ENCODE results near the gene TPT1.

TPT1 gene

DNA sequence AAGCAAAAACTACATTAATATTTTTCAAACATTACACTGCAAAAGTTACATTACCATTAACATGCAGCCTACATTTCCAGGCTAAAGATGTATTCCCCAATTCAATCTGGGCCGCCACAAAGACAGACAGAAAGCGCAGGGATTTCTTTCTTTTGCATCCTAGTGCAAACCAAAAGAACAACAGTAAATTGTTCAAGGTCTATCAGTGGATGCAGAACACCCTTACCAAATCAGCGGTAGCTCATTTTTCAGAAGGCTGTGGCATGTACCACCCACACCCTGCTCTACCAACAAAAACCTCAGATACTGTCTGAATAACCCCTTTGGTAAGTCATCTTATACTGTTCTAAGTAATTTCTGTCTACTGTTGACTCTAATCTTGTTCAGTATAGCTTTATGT, 3.6 kb downstream of the TPT1 start:
- in situ Hi-C loops (cut with HindIII; ENCODE audit: low pct_unique_long_range_greater_than_20kb, low sequenced_read_pairs) = no loop called here
- no peak for DNase-seq (ENCODE audit: low read depth in 1 of 2, low spot score in 1 of 2)
- no peak for TF ChIP-seq JUND (IDR thresholded peaks at IDR 0.05; ENCODE audit: low read depth)

DNA sequence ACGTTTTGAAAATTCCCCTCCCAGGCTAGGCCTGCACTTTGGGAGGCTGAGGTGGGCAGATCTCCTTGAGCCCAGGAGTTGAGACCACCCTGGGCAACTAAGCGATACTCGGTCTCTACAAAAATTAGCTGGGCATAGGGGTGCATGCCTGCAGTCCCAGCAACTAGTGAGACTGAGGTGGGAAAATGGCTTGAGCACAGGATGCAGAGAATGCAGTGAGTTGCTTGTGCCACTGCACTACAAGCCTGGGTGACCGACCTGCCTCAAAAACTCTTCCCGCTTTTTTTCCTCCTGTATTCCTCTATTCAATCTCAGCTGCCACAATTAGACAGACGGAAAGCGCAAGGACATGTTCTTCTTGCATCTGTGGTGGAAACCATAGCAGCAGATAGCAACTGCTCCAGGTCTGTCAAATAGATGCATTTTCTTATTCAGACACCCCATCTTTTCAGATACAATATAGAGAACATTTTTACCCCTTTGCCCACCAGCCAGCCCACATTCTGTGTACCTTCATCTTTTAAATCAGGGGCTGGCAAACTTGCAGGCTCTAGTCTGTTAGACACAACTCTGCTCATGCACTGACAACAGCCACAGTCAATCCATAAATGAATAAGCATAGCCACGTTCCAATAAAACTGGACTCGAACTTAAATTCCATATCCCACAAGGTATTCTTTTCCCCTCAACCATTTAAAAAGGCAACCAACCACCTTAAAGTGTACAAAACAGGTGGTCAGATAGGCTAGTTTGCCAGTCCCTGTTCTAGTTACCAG, 4.8 kb downstream of the TPT1 start:
- in situ Hi-C loops (cut with HindIII; ENCODE audit: low pct_unique_long_range_greater_than_20kb, low sequenced_read_pairs) = no loop called here
- no peak for TF ChIP-seq JUND (IDR thresholded peaks at IDR 0.05; ENCODE audit: low read depth)
- DNase-seq (ENCODE audit: low read depth in 1 of 2, low spot score in 1 of 2) = no peak

DNA sequence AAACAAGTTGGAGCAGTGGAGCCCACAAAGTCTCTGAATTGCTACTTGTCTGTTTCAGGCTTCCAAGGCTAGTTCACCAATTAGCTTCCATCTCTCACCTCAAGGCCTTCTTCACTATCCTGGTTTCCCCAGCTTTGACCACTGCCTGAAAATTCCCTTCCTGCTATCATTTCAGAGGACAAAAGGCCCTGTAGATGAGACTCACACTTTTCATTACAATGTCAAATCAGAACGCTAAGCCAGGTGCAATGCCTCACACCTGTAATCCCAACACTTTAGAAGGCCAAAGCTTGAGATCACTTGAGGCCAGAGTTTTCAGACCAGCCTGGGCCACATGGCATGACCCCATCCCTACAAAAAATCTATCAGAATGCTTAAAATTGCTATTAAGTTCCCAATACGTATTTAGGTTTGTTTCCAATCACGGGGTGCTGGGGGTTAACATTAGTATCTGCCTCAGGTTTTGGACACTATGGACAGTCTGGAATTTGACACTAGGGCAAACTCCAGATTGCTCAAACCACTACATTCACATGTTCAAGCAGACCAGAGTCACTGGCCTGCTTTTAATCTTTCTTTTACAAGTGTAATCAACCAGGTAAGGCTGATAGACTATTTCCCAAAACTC, 5.5 kb downstream of the TPT1 start:
- no peak for TF ChIP-seq JUND (IDR thresholded peaks at IDR 0.05; ENCODE audit: low read depth)
- no peak for DNase-seq (ENCODE audit: low read depth in 1 of 2, low spot score in 1 of 2)
- in situ Hi-C loops (cut with HindIII; ENCODE audit: low pct_unique_long_range_greater_than_20kb, low sequenced_read_pairs) = no loop called here

DNA sequence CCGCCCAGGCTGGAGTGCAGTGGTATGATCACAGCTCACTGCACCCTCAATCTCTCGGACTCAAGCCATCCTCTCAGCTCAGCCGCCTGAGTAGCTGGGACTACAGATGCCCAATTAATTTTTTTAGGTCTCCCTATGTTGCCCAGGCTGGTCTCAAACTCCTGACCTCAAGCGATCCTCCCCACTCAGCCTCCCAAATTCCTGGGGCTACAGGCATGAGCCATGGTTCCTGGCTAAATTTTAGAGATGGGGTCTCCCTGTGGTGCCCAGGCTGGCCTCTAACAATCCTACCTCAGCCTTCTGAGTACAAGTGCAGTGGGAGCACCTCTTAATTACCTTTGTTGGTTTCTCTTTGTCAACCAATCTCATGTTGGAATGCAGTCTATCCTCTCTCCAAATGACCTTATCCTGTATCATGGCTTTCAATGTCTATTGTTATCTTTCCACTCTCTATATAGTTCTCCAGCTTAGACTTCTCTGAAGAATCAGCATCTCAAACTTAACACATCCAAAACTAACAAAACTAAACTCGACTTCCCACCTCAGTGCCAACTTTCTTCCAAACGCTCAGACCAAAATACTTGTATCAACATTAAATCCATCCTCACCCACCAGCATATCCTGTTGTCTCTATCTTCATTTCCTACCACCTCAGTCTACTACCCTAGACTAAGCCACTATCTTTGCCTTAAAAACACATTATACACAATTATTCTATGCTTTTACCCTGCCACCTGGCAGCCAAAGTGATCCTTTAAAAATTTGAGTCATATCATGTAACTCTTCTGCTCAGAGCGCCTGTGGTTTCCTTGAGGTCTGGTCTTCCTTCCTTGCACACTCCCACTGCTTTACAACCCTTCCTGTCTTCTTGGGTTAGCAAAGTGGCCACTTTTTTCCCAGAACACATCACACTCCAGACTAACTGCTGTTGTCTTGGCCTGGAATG, 6.7 kb downstream of the TPT1 start:
- no peak for TF ChIP-seq JUND (IDR thresholded peaks at IDR 0.05; ENCODE audit: low read depth)
- in situ Hi-C loops (cut with HindIII; ENCODE audit: low pct_unique_long_range_greater_than_20kb, low sequenced_read_pairs) = no loop called here
- DNase-seq (ENCODE audit: low read depth in 1 of 2, low spot score in 1 of 2) = no peak

DNA sequence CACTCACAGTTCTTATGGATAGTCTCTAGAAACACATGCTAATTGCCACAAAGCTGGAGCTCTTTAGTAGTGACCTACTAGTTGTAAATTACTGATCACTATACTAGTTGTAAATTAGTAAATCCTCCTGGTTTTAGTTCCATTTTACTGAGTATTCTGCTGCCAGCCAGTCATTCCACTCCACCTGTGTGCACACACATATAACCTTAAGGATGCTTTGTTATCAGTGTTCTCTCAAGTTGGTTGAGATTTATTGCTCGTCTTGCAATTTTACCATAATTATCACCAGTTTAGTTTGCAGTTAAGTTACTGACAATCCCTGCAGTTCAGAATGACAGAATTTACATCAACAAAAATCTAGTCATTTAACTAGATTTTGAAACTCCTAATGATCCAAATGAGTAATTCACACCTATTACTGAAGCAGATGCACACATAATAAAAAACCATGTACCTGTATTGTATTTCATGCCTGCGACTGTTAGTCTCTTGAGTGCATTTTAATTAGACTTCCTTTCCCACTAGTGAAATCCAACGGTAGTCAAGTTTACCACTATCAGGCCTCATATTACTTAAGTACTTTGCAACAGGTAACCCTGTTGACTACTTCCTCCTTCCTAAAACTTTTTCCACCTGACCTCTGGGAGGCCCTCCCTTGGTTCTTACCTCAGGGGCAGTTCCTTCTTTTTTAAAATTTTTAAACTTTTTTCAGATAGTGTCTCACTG, 7.6 kb downstream of the TPT1 start:
- in situ Hi-C loops (cut with HindIII; ENCODE audit: low pct_unique_long_range_greater_than_20kb, low sequenced_read_pairs) = no loop called here
- DNase-seq (ENCODE audit: low read depth in 1 of 2, low spot score in 1 of 2) = no peak
- TF ChIP-seq JUND (IDR thresholded peaks at IDR 0.05; ENCODE audit: low read depth) = no peak

DNA sequence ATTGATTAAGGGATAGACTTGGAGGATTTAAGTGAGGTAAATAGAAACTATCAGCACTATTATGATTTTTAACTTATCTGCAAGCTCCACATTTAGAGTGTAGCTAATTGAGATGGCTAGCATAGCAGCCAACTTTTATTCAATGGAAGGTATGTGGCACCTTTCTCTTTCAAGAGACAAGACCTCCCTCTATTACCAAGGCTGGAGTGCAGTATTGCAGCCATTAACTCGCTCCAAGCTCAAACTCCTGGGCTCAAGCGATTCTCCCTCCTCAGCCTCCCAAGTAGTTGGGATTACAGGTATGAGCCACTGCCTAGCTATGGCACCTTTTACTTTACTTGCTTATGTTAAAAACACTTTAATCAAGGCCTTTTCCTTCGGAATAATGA, 8.2 kb downstream of the TPT1 start:
- in situ Hi-C loops (cut with HindIII; ENCODE audit: low pct_unique_long_range_greater_than_20kb, low sequenced_read_pairs) = no loop called here
- TF ChIP-seq JUND (IDR thresholded peaks at IDR 0.05; ENCODE audit: low read depth) = no peak
- DNase-seq (ENCODE audit: low read depth in 1 of 2, low spot score in 1 of 2) = no peak

DNA sequence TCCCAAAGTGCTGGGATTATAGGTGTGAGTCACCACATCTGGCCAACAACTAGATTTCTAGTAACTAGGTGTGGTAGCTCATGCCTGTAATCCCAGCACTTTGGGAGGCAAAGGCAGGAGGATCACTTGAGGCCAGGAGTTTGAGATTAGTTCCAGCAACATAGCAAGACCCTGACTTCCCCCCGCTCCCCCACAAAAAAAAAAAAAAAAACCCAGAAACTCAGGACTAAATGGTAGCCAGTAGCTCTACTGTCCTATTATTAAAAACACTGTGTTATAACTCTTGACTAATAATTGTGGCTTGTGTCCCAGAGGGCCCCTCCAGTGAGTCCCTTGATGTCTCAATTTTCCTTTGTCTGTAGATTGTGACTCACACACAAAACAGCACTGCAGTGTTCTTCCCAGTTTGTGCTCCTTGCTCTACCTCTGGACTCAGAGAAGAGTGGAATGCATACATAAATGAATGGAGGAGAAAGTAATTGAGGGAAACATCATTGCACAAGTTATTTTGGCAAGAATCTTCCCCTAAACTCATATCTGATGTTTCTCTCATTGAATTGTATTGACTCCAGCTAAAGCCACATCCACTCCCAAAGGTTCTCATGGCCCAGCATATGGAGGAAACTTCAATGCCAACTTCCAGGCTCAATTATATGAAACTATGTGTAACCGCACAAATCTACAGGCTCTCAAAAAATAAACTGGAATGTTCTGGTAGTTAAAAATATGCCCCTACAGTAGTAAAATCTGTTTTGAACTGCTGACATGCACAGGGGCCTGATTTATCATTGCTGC, 8.8 kb downstream of the TPT1 start:
- no peak for TF ChIP-seq JUND (IDR thresholded peaks at IDR 0.05; ENCODE audit: low read depth)
- DNase-seq (ENCODE audit: low read depth in 1 of 2, low spot score in 1 of 2) = peak in 1 of 2 experiments; percentile 33
- in situ Hi-C loops (cut with HindIII; ENCODE audit: low pct_unique_long_range_greater_than_20kb, low sequenced_read_pairs) = no loop called here

DNA sequence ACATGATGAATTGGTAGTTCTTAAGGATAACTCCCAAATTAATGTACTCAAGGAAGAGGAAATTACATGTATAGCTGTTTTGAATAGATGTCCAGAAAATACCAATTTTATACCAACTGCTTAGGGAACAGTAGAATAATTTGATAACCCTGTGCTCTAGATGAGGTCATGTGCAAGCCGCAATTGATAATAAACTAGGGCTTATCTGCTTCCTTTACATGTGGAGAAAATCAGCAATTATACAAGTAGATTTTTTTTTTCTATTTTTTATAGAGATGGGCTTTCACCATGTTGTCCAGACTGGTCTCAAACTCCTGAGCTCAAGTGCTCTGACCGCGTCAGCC, 9.3 kb downstream of the TPT1 start:
- no peak for TF ChIP-seq JUND (IDR thresholded peaks at IDR 0.05; ENCODE audit: low read depth)
- no peak for DNase-seq (ENCODE audit: low read depth in 1 of 2, low spot score in 1 of 2)

DNA sequence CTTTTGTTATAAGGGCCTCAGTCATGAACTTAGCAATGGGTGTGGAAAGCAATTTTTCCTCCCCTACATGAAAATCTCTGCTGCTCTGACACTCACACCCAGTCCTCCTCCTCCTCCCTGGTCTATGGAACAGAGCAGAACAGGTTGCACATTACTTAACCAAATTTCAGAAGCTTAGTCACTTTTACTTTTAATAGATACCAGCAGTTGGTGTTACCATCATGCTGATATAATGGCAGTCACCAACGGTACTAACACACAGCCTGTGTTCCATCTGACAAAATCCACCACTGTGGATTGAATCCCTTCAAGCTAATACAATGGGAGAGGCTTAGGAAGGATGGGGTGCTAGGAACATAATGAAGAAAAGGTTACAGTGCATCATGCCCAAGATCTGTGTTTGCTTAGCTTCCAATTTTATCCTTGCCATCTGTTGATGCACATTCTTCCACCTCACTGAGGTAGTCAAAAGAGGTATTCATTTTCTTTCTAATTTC, 9.8 kb downstream of the TPT1 start:
- DNase-seq (ENCODE audit: low read depth in 1 of 2, low spot score in 1 of 2) = no peak
- in situ Hi-C loops (cut with HindIII; ENCODE audit: low pct_unique_long_range_greater_than_20kb, low sequenced_read_pairs) = no loop called here
- TF ChIP-seq JUND (IDR thresholded peaks at IDR 0.05; ENCODE audit: low read depth) = no peak

More for the DNA sequence above, 9.3 kb downstream of the TPT1 start:
- in situ Hi-C loops (cut with HindIII; ENCODE audit: low pct_unique_long_range_greater_than_20kb, low sequenced_read_pairs) = no loop called here

DNA sequence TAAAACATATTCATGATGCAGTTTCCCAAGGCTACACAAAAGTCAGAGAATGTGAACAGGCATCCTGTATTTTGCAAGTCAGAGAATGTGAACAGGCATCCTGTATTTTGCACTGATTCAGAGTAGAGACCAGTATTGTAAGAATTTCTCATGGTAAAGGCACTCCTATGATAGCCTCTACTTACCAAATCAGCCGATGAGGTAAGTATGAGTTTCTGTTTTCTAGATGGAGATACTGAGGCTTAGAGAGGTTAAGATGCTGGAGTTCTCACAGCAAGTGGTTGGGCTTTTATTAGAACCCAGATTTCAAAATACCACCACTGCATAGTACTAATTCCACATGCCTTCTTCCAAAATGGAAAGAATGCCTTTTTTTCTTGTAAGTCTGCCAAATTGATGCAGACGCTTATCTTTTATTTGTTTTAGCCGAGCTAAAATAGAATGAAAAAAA, 12.3 kb downstream of the TPT1 start:
- DNase-seq (ENCODE audit: low read depth in 1 of 2, low spot score in 1 of 2) = no peak
- TF ChIP-seq JUND (IDR thresholded peaks at IDR 0.05; ENCODE audit: low read depth) = no peak
- in situ Hi-C loops (cut with HindIII; ENCODE audit: low pct_unique_long_range_greater_than_20kb, low sequenced_read_pairs) = no loop called here

DNA sequence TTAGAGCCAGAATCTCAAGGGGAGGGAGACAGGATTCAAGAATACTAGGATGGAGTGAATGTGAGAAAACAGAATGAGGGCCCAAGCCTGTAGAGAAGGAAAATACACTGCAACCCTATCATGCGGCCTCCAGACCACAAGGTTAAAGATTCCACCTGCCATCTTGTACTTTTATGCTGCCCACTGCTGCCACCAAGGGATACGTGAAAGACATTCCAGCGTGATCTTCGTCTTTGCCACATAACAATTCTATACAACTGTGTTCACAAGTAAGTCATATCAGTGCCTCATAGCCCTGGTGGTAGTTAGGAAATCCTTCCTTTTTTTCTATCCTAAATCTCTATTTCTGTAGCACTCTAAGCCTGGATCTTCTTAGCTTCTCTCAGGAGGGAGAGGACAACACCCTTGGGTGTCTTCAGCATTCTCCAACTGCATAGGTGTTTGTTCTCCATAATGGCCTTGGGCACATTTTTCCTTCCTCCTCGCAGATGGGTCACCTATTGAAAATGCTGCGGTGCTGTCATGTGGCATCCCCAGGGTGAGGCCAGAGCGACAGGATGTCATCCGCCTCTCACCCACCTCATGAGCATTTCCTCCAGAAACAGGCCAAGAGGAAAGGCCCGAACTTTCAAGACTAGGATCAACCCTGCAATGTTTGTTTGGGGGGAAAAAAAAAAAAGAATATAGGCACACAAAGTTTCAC, 13.6 kb downstream of the TPT1 start:
- DNase-seq (ENCODE audit: low read depth in 1 of 2, low spot score in 1 of 2) = peak in 1 of 2 experiments; percentile 51
- in situ Hi-C loops (cut with HindIII; ENCODE audit: low pct_unique_long_range_greater_than_20kb, low sequenced_read_pairs) = no loop called here
- TF ChIP-seq JUND (IDR thresholded peaks at IDR 0.05; ENCODE audit: low read depth) = no peak

All from T47D (cell line).